Stimulated activated naive CD4-positive, alpha-beta T cell (primary cell): ENCODE results near the gene DHRS4L2.
"Not testable (repeated sequence)": the region's sequence is repeated elsewhere in the genome, so short reads cannot be mapped to it uniquely, and the experiment has no call there.

Experiments
- DNase-seq, 6 experiments: peaks; one replicate each; lab custom pipeline; 2025; lab: John Stamatoyannopoulos, UW

DHRS4L2 gene

GRCh38 chr14:24018978-24019377 lies 30.2 kb downstream of the DHRS4L2 start:
- not testable (repeated sequence) for DNase-seq

GRCh38 chr14:24019944-24020343 lies 31.2 kb downstream of the DHRS4L2 start:
- not testable (repeated sequence) for DNase-seq

GRCh38 chr14:24020520-24020919 lies 31.8 kb downstream of the DHRS4L2 start:
- not testable (repeated sequence) for DNase-seq

GRCh38 chr14:24024939-24025418 lies 36.2 kb downstream of the DHRS4L2 start:
- DNase-seq = not testable (repeated sequence)

GRCh38 chr14:24029687-24030086 lies 41.0 kb downstream of the DHRS4L2 start:
- DNase-seq = not testable (repeated sequence)

- not testable (repeated sequence) for DNase-seq
Measured at GRCh38 chr14:24031331-24031730, 42.6 kb downstream of the DHRS4L2 start.

- DNase-seq = no peak
Measured at GRCh38 chr14:24032727-24033418, 44.1 kb downstream of the DHRS4L2 start.

- not testable (repeated sequence) for DNase-seq
Measured at GRCh38 chr14:24035769-24036168, 47.0 kb downstream of the DHRS4L2 start.

GRCh38 chr14:24036169-24036962 lies 47.6 kb downstream of the DHRS4L2 start:
- DNase-seq = peak; percentile 50 to 72 (median 58)

- DNase-seq = not testable (repeated sequence)
Measured at GRCh38 chr14:24036963-24037657, 48.4 kb downstream of the DHRS4L2 start.

GRCh38 chr14:24037658-24038037 lies 48.9 kb downstream of the DHRS4L2 start:
- DNase-seq = no peak

GRCh38 chr14:24038686-24039085 lies 50.0 kb downstream of the DHRS4L2 start:
- no peak for DNase-seq

- DNase-seq = no peak
Measured at GRCh38 chr14:24040692-24041091, 52.0 kb downstream of the DHRS4L2 start.

- no peak for DNase-seq
Measured at GRCh38 chr14:24042746-24043145, 54.0 kb downstream of the DHRS4L2 start.

GRCh38 chr14:24049002-24049401 lies 60.3 kb downstream of the DHRS4L2 start:
- DNase-seq = not testable (repeated sequence)

- DNase-seq = not testable (repeated sequence)
Measured at GRCh38 chr14:24050753-24051152, 62.0 kb downstream of the DHRS4L2 start.

GRCh38 chr14:24051176-24051788 lies 62.6 kb downstream of the DHRS4L2 start:
- peak in 2 of 6 experiments; percentile 13 to 32 for DNase-seq

- DNase-seq = peak; percentile 16 to 61 (median 49)
Measured at GRCh38 chr14:24051789-24052655, 63.3 kb downstream of the DHRS4L2 start, which contains the start of gene CARMIL3. CARMIL3 (plus strand) TSS chr14:24052009; CDS start chr14:24052154, 145 bp downstream.

- DNase-seq = no peak
Measured at GRCh38 chr14:24052656-24053547, 64.2 kb downstream of the DHRS4L2 start.
